K562 (cell line): ENCODE data around the gene ADAM22. TPM values are rescaled to one million over a fixed set of nuclear protein-coding genes. Genes with fewer than 3 reads are reported as not detected.

Experiments
- ATAC-seq: fragments of 200-7000 bp; cut with Tn5 transposase; 3 replicates; pipeline ENCODE4 v1.9.1; 2020; ENCODE audit warnings: moderate library complexity
- BruUV-seq: library from RNA; stranded (reverse); fragments of 400-500 nt; replicated peaks from 2 replicates; lab custom pipeline; 2021; lab: Mats Ljungman, UMichigan
- CTCF ChIA-PET: fragments of 300-600 bp; formaldehyde crosslinking; extraction: SDS; loops from one replicate; lab custom pipeline; 2021; ENCODE audit warnings: low intra/inter-chr PET ratio; lab: Yijun Ruan, JAX
- POLR2A ChIA-PET: fragments of 300-600, 350-650 bp; sonication (Branson Sonifier 250); formaldehyde crosslinking; extraction: SDS; loops from one replicate; lab custom pipeline; 2021; ENCODE audit warnings: antibody characterized with exemption, inconsistent platforms; lab: Yijun Ruan, JAX
- DNase-seq, 4 experiments: peaks; one replicate each; pipeline versions ENCODE4 v3.0.0 to v3.0.0-alpha.2; 2011 to 2018; ENCODE audit warnings: low spot score in 3 of 4, mixed read lengths in 3 of 4; ENCODE audit errors: extremely low read depth in 1 of 4
- FAIRE-seq: peaks from 2 replicates; lab custom pipeline; 2011; peaks lifted over from hg19 to GRCh38; lab: Jason Lieb, UNC
- H2AFZ ChIP-seq: 2 replicates; pipeline ENCODE4 v1.6.0; 2011; ENCODE audit warnings: low read depth, low read length, control low read depth, inconsistent platforms
- H3K27ac ChIP-seq: fragments of 200-600 bp; 3 replicates; pipeline ENCODE4 v1.8.0; 2011; ENCODE audit warnings: low read depth, mild to moderate bottlenecking, control low read depth, inconsistent platforms, low read length, moderate library complexity, mixed read lengths; ENCODE audit errors: extremely low read depth
- H3K27me3 ChIP-seq, 2 experiments: fragments of 300-600 bp in 1 of 2; 2 replicates in 1 of 2; 3 replicates in 1 of 2; pipeline versions ENCODE4 v1.6.0 to v1.8.0; 2011; ENCODE audit warnings: inconsistent platforms in 2 of 2, low read length in 2 of 2, mild to moderate bottlenecking in 1 of 2, mixed read lengths in 1 of 2, moderate library complexity in 1 of 2; ENCODE audit not compliant: control insufficient read depth in 2 of 2, insufficient read depth in 2 of 2
- H3K36me3 ChIP-seq: fragments of 300-600 bp; 3 replicates; pipeline ENCODE4 v1.8.0; 2011; ENCODE audit warnings: mild to moderate bottlenecking, low read length, inconsistent platforms; ENCODE audit not compliant: control insufficient read depth, insufficient read depth
- H3K4me1 ChIP-seq, 2 experiments: fragments of 200-600 bp in 1 of 2; replicated peaks in 1 of 2; 2 replicates in 1 of 2; 3 replicates in 1 of 2; pipeline versions ENCODE4 v1.5.1 to v1.8.0; 2011; ENCODE audit warnings: inconsistent platforms in 2 of 2, low read length in 2 of 2, mild to moderate bottlenecking in 1 of 2, mixed read lengths in 1 of 2, moderate library complexity in 1 of 2; ENCODE audit not compliant: control insufficient read depth in 2 of 2, insufficient read depth in 2 of 2
- H3K4me2 ChIP-seq: 2 replicates; pipeline ENCODE4 v1.6.1; 2011; ENCODE audit warnings: low read length, control low read depth, inconsistent platforms, mixed read lengths; ENCODE audit not compliant: insufficient read depth
- H3K4me3 ChIP-seq: fragments of 200-600 bp; sonication (generic), shearing (Covaris generic); 2 replicates; pipeline ENCODE4 v1.5.1; 2016; ENCODE audit warnings: control low read depth, inconsistent platforms
- H3K79me2 ChIP-seq: fragments of 200-600 bp; 3 replicates; pipeline ENCODE4 v1.8.0; 2011; ENCODE audit warnings: low read length, inconsistent platforms; ENCODE audit not compliant: control insufficient read depth, insufficient read depth
- H3K9ac ChIP-seq, 2 experiments: 2 replicates each; pipeline versions ENCODE4 v1.6.0 to v1.6.1; 2011; ENCODE audit warnings: low read depth in 2 of 2, low read length in 2 of 2, control low read depth in 1 of 2, inconsistent platforms in 1 of 2, mild to moderate bottlenecking in 1 of 2, mixed read lengths in 1 of 2; ENCODE audit not compliant: insufficient read depth in 1 of 2
- H3K9me1 ChIP-seq: one replicate; pipeline ENCODE4 v1.6.0; 2011; ENCODE audit warnings: inconsistent platforms, mild to moderate bottlenecking, low read length, moderate library complexity; ENCODE audit not compliant: control insufficient read depth, insufficient read depth
- H3K9me3 ChIP-seq: replicated peaks from 2 replicates; pipeline ENCODE4 v1.5.1; 2011; ENCODE audit warnings: low read depth, low read length, inconsistent platforms; ENCODE audit not compliant: control insufficient read depth, insufficient read depth
- H4K20me1 ChIP-seq: replicated peaks from 2 replicates; pipeline ENCODE4 v1.6.1; 2011; ENCODE audit warnings: low read length, inconsistent platforms, mixed read lengths; ENCODE audit not compliant: control insufficient read depth, insufficient read depth
- E2F5 ChIP-seq: sonication (generic); formaldehyde crosslinking; IDR thresholded peaks from 2 replicates; pipeline ENCODE4 v1.8.0; 2022; ENCODE audit warnings: mild to moderate bottlenecking, missing genetic modification reagents
- TRIM25 ChIP-seq: fragments of 450-650 bp; IDR thresholded peaks from 2 replicates; pipeline ENCODE4 v1.7.0; 2016; ENCODE audit warnings: borderline replicate concordance
- ZNF318 ChIP-seq, 2 experiments: fragments of 450-650 bp; IDR thresholded peaks; 2 replicates each; pipeline ENCODE4 v1.6.1; 2016; ENCODE audit warnings: mild to moderate bottlenecking in 2 of 2, borderline replicate concordance in 1 of 2, low read depth in 1 of 2, moderate library complexity in 1 of 2
- ZZZ3 ChIP-seq: fragments of 450-650 bp; IDR thresholded peaks from 2 replicates; pipeline ENCODE4 v1.6.1; 2016; ENCODE audit warnings: antibody characterized with exemption, mild to moderate bottlenecking, moderate library complexity
- WGBS: fragments of 100-300 bp; shearing (Covaris generic); methylation state at CpG from one replicate; pipeline ENCODE4 v1.1.6; 2016; ENCODE audit warnings: low coverage, mixed read lengths; ENCODE audit not compliant: insufficient coverage; ENCODE audit errors: missing lambda C conversion rate; 5-methylcytosine and 5-hydroxymethylcytosine counted together
- in situ Hi-C: fragments of 300-500 bp; cut with MboI; formaldehyde crosslinking; loops from 4 replicates; pipeline ENCODE4 v1.15.0; 2018; ENCODE audit warnings: inconsistent platforms, mixed read lengths
- intact Hi-C: fragments of 100-400 bp; cut with micrococcal nuclease; formaldehyde crosslinking; loops from 2 replicates; pipeline ENCODE4 v1.14.2; 2022
- polyA plus RNA-seq, 8 experiments: library from polyadenylated mRNA; depleted of rRNA in 4 of 8; stranded (reverse) in 5 of 8; unstranded in 3 of 8; fragments of >200 nt; fragmentation: Nextera tagmentation in 2 of 8; fragmentation: Illumina TruSeq in 1 of 8; extraction: Ambion mirVana in 2 of 8; extraction: Trizol in 1 of 8; gene quantifications; 2 replicates each; pipeline versions ENCODE4 v1.2.1 to v1.2.3, GENCODE V29; 2011 to 2014; ENCODE audit warnings: inconsistent platforms in 1 of 8, missing spikeins in 1 of 8
- total RNA-seq, 7 experiments: library from RNA; depleted of rRNA in 6 of 7; stranded (reverse); fragments of >200 nt in 6 of 7; fragmentation: Illumina TruSeq in 2 of 7; extraction: Trizol in 2 of 7; gene quantifications; 2 replicates each; pipeline versions ENCODE4 v1.2.1 to v1.2.3, GENCODE V29; 2011 to 2021; ENCODE audit warnings: low replicate concordance in 1 of 7
- TF ChIP-seq, protein P1 (sequence below), 2 experiments: fragments of 200-800 bp in 1 of 2; sonication (Bioruptor generic) in 1 of 2; sonication (generic) in 1 of 2; formaldehyde crosslinking in 1 of 2; IDR thresholded peaks in 1 of 2; conservative IDR thresholded peaks in 1 of 2; 2 replicates each; pipeline versions ENCODE4 v1.5.0 to v1.6.1; 2016 to 2020; ENCODE audit warnings: missing compliant biosample characterization in 1 of 2, missing genetic modification characterization in 1 of 2, missing genetic modification reagents in 1 of 2

The ADAM22 gene
- total and polyA plus RNA-seq, 9 of the 15 experiments (the other 6 are each of a cell fraction or from before 2014, with no cell fraction given) = 0.01 to 0.58 (median 0.18) TPM

GRCh38 chr7:88102675-88103074, 168.6 kb downstream of the ADAM22 start (continued):
- TF ChIP-seq ZNF318 (IDR thresholded peaks at IDR 0.05; ENCODE audit: borderline replicate concordance in 1 of 2, low read depth in 1 of 2) = no peak

DNA sequence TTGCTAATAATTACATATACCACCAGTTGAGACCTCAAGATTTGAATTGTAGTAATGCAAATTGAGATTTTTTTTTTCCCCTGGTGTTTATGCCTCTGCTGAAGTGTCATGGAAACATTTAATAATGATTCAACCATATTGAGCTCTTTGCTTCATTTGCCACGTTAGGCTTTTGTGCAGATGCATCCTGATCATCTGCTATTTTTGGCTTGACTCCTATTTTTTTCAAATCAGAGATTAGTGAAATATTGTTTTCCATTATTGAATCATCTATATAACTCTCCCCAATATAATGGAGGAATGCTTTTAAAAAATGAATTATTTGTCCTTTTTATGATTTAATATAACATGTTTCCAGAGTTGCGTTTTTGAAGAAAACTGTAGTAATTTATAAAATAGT, 170.7 kb downstream of the ADAM22 start:
- H2AFZ ChIP-seq = no peak overlapping the region
- in situ Hi-C loops (loop anchor here (25.0 kb wide), 1 partner anchor 317 kb away; no protein-coding TSS in a partner anchor), intact Hi-C loops (no loop called here)
- no peak for ATAC-seq
- BruUV-seq = no TSS peak
- H3K27ac ChIP-seq = no peak overlapping the region
- H3K9me3 ChIP-seq = no peaks in the 10 kb centered on the region
- no peaks in the 10 kb centered on the region for H3K4me1 ChIP-seq
- ChIA-PET POLR2A (no interaction called here), CTCF (no interaction called here)
- H3K9ac ChIP-seq = no peak overlapping the region
- no peak for FAIRE-seq
- no peaks in the 10 kb centered on the region for H3K79me2 ChIP-seq
- whole genome bisulfite sequencing = 3% methylated on average over 2 of the region's 2 CpGs
- TF ChIP-seq, protein P1, sequence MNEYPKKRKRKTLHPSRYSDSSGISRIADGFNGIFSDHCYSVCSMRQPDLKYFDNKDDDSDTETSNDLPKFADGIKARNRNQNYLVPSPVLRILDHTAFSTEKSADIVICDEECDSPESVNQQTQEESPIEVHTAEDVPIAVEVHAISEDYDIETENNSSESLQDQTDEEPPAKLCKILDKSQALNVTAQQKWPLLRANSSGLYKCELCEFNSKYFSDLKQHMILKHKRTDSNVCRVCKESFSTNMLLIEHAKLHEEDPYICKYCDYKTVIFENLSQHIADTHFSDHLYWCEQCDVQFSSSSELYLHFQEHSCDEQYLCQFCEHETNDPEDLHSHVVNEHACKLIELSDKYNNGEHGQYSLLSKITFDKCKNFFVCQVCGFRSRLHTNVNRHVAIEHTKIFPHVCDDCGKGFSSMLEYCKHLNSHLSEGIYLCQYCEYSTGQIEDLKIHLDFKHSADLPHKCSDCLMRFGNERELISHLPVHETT (CRISPR knock-in tag; conservative IDR thresholded peaks at IDR 0.05 in 1 of 2, IDR thresholded peaks at IDR 0.05 in 1 of 2) = no peak
- TF ChIP-seq ZZZ3 (no peak), E2F5 (CRISPR knock-in tag) (no peak), TRIM25 (no peak)
- H3K36me3 ChIP-seq = no peaks in the 10 kb centered on the region
- no peaks in the 10 kb centered on the region; a peak in 1 of 5 replicates for H3K27me3 ChIP-seq
- no peaks in the 10 kb centered on the region for H4K20me1 ChIP-seq
- H3K4me3 ChIP-seq = no peak overlapping the region
- no peak overlapping the region for H3K4me2 ChIP-seq
- DNase-seq = no peak
- no peaks in the 10 kb centered on the region for H3K9me1 ChIP-seq
